ENCODE results near the gene SPSB1. TPM values are rescaled to one million over a fixed set of nuclear protein-coding genes. Genes with fewer than 3 reads are reported as not detected.

SPSB1 gene
- total RNA-seq, 1 donor from 2014 or later = 60.0 TPM

GRCh38 chr1:9271861-9272595 lies 20.7 kb upstream of the SPSB1 start:
- no peak for TF ChIP-seq CTCF (IDR thresholded peaks at IDR 0.05; ENCODE audit: insufficient read depth, low read length, poor library complexity, severe bottlenecking)
- Histone ChIP-seq H3K36me3 (ENCODE audit: control insufficient read depth, insufficient read depth, low read length) (no peaks in the 10 kb centered on the region), H3K4me3 (ENCODE audit: low read depth, low read length) (no peak overlapping the region), H3K27me3 (ENCODE audit: control insufficient read depth, insufficient read depth, low read length) (no peaks in the 10 kb centered on the region)
- DNase-seq (ENCODE audit: low read depth) = no peak

DNA sequence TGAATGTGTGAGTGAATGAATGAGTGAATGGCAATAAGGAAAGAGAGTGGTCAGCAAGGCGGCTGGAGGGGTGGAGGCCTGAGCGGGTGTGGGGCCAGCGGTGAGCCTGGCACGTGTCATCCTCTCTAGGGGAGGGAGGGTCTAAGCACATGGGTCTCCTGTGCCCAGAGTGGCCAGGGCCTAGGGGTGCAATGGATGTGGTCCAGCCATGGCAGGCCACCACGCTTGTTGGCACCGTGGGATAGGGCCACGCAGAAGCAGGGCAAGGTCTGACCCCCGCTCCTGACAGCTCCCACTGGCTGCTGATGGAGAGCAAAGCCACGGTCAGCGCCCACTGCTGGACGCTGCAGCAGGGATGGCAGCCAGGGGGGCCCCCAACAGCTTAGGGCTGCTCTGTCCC lies 19.5 kb upstream of the SPSB1 start:
- peak; percentile 15 for TF ChIP-seq CTCF (IDR thresholded peaks at IDR 0.05; ENCODE audit: insufficient read depth, low read length, poor library complexity, severe bottlenecking)
- DNase-seq (ENCODE audit: low read depth) = no peak
- Histone ChIP-seq H3K27me3 (ENCODE audit: control insufficient read depth, insufficient read depth, low read length) (no peaks in the 10 kb centered on the region), H3K4me3 (ENCODE audit: low read depth, low read length) (no peak overlapping the region), H3K36me3 (ENCODE audit: control insufficient read depth, insufficient read depth, low read length) (no peaks in the 10 kb centered on the region)

DNA sequence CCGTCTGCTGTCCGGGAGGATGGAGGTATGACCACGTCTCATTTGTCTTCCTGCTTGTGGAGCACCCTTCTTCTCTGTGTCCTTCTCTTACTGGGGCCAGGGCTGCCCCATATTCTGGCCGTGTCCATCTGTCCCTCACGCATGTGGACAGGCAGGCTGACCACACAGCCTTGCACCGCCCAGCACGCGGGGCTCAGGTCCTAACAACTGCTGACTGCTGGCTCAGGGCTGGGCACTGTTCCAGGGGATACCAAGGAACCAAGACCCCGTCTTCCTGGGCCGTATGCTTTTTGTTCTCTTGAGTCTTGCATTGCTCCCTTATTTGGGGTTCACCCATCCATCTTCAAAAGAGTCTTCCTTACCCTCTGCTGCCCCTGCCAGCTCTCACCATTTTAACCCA lies 17.5 kb upstream of the SPSB1 start:
- TF ChIP-seq CTCF (IDR thresholded peaks at IDR 0.05; ENCODE audit: insufficient read depth, low read length, poor library complexity, severe bottlenecking) = no peak
- no peak overlapping the region for H3K4me3 ChIP-seq (ENCODE audit: low read depth, low read length)
- no peaks in the 10 kb centered on the region for H3K36me3 ChIP-seq (ENCODE audit: control insufficient read depth, insufficient read depth, low read length)
- no peak for DNase-seq (ENCODE audit: low read depth)
- no peaks in the 10 kb centered on the region for H3K27me3 ChIP-seq (ENCODE audit: control insufficient read depth, insufficient read depth, low read length)

DNA sequence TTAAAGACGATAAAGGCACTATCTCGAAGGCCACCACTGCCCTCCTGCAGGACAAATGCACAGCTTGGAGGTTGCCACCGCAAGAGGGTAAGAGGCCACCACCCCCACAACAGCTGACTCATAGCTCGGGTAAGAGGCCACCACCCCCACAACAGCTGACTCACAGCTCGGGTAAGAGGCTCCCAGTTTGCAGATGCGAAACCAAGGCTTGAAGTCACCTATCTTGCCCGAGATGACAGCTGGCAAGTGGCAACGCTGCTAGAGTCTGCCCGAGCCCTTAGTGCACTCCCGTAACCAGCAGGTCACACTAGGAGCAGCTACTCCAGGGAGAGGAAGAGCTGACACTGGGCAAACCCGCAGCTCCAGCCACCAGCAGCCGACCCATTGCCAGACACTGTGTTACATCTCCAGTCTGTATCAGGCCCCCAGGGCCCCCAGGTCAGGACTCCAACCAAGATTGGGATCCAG lies 17.1 kb upstream of the SPSB1 start:
- TF ChIP-seq CTCF (IDR thresholded peaks at IDR 0.05; ENCODE audit: insufficient read depth, low read length, poor library complexity, severe bottlenecking) = no peak
- H3K27me3 ChIP-seq (ENCODE audit: control insufficient read depth, insufficient read depth, low read length) = no peaks in the 10 kb centered on the region
- H3K36me3 ChIP-seq (ENCODE audit: control insufficient read depth, insufficient read depth, low read length) = no peaks in the 10 kb centered on the region
- peak; percentile 79 for DNase-seq (ENCODE audit: low read depth)
- no peak overlapping the region for H3K4me3 ChIP-seq (ENCODE audit: low read depth, low read length)

DNA sequence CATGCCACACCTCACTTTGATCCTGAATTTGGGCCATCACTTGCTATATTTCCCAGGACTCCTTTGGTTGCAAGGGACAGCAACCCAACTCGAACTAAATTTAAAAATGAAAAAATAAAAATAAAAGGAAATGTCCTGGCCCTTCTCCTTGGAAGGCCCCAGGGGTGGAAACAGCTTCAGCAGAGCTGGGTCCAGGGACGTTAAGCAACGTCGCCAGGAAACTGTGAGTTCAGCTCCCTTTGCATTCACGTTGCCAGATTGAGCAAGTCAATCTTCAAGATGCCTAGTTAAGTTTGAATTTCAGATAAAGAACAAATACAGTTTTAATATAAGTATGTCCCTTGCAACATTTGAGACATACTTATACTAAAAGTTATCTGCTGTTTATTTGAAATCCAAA lies 14.6 kb upstream of the SPSB1 start:
- Histone ChIP-seq H3K27me3 (ENCODE audit: control insufficient read depth, insufficient read depth, low read length) (no peaks in the 10 kb centered on the region), H3K4me3 (ENCODE audit: low read depth, low read length) (no peak overlapping the region), H3K36me3 (ENCODE audit: control insufficient read depth, insufficient read depth, low read length) (no peaks in the 10 kb centered on the region)
- no peak for DNase-seq (ENCODE audit: low read depth)
- no peak for TF ChIP-seq CTCF (IDR thresholded peaks at IDR 0.05; ENCODE audit: insufficient read depth, low read length, poor library complexity, severe bottlenecking)

Measured in kidney epithelial cell (primary cell).